AG08395 (cell line): ENCODE measurements around the gene SPTLC3.

Experiments
- DNase-seq: peaks from one replicate; pipeline ENCODE4 v3.0.0; 2012; ENCODE audit warnings: mixed read lengths, low spot score

Gene SPTLC3

DNA sequence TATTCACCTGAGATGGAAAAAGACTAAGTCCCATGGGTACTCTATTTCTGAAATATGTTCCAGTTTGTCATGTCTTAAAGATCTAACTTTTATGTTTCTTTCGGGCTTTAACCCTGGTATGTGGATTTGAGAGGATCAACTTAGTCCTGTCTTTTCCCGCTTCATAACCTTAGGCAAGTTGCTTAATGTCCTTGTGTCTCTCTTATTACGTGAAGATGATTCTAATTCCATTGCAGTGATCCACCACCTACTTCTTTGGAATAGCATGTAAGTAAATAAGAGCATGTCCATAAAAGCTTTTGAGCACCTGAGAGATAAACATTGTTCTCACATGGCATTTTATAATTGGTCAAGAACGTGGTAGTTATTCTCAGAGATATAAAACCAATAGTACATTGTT is 23.0 kb downstream of the SPTLC3 start:
- no peak for DNase-seq

DNA sequence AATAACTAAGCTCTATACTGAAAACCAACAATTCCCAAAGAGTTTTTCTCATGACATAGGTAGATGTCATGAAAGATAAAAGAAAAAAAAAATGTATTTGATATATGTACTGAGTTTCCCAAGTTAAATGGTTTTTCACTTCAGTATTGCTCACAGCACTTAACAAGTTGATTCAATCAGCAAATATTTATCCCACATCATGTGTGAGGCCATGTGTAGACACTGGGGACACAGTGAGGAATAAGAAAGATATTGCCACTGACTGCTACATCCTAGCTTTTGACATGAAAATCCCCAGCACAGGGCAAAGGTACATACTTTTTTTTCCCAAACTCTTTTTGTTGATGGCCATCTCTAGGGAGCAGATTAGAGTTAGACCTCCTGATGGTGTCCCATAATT is 25.3 kb downstream of the SPTLC3 start:
- DNase-seq: no peak

DNA sequence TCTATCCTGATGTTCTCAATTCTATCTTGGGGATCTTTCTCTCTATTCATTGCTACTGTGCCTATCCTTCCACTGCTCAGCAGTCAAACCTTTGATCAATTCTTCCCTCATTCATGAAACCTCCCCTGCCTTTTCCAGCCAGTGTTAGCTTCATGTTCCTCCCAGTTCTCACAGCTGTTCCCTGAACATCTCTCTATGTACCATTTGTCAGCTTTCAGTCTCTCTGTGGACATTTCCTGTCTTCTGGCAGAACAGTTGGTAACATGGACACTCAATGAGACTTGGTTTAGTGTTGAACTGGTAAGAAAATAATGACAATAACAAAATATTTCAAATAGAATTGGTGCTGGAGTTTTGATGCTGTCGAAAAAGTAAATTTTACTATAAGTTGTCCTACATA is 26.2 kb downstream of the SPTLC3 start:
- DNase-seq: no peak

DNA sequence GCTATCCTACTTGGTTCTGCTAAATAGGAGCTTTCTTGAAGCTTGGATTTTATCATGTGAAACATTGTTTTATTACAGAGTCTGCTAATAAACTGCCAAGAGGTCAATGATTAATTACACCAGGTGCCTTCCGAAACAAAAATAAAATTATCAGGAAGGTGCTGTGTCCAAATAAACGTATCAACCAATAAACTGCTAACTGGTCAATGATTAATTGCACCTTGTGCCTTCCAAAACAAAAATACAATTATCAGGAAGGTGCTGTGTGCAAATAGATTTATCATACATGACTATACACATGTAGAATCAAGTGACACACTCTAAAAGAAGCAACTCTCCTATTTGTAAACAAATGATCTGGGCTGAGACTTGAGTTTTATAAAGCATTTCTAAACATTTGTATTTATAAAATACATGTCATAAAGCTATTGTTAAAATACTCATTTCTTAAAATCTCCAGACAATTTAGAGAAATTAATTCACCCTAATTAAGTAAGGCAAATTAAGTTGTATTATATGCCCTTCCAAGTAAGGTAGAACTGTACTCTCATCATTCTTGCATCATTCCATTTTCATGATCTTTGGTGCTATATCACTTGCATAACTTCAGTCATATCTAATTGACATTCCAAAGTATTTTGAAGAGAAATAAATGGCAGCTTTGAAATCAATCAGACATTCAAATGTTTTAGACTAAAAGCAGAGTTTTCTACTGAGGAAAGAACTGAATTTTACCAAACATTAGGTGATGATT is 26.8 kb downstream of the SPTLC3 start:
- no peak for DNase-seq

DNA sequence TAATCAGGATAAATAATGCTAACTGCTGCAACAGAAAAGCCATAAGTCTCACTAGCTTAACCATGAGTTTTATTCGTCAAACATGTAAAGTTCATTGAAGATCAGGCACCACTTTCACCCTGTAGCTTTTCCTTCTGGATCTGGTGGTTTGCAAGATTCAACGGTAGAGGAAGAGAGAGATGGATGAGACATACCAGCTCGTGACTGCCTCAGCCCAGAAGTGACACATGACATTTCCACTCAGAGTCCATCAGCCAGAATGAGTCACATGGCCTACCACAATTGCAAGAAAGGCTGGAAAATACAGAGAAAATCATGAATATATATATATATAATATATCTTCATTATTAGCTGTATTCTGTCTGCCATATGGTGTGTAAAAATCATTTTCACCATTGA is 29.0 kb downstream of the SPTLC3 start:
- peak; percentile 22 for DNase-seq

DNA sequence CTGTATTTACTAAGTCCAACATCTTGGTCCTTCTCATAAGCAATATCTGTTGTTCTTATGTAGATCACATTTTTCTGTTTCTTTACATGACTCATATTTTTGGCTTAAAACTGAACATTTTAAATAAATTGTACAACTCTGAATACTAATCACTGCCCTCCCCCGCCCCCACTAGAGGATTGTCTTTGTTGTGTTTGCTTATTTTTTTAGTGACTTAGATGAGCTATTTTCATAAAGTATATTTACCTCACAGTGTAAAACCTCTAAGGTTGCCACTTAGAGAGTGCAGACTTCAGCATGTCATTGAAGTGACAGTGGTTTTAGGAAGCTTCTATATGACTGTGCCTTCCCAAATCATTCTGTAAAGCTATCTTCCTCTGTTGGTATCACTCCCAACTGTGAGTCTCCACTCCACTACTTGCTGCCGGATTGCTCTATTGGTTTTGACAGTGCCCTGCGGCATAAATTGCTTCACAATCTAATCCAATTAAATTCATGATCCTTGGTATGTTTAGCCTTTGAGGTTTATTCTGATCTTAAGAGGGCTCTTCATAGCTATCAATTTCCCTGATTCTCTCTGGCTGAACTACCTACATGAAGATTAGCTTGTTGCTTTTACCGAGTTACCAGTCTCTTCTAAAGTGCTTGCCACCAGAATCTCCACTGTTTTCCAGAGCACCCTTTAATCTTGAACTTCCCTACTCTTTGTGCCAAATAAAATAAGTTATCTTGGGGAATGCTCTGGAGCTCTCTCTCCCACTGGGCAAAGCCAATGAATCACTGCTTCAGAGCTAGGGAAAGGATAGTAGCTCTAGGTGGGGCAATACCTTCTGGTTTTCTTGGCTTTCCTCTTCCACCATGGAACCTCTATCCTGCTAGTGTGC is 33.0 kb downstream of the SPTLC3 start:
- no peak for DNase-seq

DNA sequence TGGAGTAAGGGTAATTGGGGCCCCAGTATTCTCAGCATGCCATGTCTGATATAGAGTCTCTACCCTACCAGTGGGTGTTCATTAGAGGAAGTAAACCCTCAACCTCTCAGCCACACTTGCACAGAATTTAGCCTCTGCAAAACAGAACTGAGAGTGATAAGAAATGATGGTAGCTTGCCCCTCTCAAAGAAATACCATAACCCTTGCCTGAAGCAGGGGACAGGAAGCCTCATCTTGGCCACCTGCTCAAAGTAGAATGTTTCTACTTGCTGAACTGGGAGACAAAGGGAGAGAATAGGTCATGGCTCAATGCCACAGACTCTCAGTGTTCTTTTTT is 33.7 kb downstream of the SPTLC3 start:
- DNase-seq: no peak

DNA sequence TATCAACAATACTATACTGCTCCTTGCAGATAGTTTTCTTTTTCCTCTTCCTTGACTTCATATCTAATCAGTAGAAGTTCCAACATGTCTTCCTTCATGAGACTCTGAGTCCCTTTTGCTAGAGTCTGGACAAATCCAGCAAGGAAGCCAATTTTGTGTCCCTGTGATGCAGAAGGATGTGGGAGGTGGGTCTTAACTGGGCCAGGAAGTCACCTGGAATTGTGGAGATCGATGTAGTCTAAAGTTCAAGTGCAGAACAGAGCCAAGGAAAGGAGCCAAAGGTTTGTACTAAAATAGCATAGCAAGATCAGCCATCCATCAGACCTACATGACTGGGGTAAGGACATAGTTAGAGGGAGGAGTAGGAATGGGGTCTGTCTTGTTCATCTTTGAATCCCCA is 37.6 kb downstream of the SPTLC3 start:
- DNase-seq: no peak

DNA sequence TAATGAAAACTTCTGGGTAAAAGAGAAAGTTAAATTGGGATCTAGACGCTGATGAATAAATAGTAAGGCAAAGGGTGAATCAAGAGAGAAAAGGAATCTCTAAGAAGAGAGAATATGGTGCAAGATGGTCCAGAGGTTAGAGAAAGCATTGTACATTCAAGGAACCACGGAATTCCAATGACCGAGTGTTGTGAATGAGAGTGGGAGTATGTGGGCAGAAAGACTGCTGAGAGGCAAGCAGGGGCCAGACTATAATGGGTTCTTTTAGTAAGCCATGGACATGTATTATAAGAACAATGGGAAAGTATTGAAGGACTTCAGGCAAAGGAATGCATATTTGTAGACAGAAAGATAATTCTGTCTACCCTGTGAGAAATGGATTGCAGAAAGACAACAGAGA is 45.2 kb downstream of the SPTLC3 start:
- no peak for DNase-seq

DNA sequence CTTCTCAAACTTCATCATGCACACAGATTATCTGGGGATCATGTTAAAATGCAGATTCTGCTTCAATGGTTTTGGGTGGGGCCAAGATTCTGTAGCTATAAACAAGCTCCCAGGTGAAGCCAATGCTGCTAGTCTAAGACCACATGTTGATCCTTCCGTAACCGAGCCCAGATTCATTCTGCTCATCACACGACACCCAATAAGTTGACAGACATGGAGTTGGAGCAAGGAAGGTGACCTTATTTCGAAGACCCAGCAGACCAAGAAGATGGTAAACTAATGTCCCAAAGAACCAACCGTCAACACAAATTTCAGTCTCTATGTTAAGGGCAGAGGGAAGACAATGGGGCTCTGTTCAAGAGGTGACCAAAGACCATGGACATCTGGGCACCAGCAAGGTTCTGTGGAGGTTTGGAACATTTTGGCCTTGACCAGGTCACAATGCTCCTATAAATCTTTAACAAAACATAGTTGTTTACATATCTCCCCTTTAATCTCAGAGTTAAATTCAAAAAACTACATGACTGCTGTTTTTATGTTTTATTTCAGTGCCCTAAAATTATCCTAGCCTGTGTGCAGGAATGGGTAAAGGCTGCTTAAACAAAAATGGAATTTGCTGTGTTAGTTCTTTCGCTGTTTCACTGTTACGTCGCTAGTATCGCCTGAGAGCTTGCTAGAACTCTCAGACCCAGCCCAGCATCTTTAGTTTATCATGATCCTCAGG is 50.1 kb downstream of the SPTLC3 start:
- no peak for DNase-seq

DNA sequence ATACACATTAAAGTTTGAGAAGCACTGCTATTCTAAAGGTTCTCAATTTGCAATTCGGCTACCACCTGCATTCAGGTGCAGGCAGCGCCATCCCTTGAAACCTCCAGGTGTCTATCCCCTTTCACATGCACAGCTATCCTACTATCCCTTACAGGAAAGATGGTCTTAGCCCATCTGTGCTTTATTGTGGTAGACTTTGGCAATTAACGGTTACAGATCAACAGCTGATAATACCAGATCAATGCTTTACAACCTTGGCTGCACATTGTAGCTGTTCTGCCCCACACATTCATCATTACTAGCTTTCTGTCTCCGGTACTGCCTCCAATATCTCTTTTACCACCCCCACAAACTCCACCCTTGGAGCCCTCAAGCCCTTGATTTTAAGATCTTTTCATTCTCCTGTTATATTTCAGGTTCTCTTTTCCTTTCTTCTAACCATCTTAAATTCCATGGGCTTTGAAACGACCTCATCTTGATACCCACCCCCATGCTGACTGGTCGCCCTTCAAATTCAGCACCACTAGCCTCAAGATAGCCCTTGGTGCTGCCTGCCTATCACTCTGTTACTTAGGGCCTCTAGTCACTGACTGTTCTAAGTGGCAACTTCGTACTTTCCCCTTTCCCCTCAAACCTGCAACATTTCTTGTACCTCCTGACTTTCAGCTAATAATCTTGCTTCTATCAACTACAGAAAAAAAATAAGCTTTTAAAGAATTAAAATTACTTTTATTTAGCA is 50.8 kb downstream of the SPTLC3 start:
- DNase-seq: no peak

DNA sequence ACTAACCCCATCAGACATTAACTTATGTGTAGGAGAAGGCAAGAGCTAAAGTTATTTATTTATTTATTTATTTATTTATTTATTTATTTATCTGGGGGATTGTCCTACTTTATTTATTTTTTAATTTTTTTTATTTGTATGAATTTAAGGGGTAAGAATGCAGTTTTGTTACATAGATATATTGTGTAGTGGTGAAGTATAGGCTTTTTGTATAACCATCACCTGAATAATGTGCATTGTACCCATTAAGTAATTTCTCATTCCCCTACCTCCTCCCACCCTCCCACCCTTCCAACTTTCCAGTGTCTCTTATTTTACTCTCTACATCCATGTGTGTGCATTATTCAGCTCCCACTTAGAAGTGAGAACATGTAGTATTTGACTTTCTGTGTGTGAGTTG is 51.6 kb downstream of the SPTLC3 start:
- DNase-seq: no peak

DNA sequence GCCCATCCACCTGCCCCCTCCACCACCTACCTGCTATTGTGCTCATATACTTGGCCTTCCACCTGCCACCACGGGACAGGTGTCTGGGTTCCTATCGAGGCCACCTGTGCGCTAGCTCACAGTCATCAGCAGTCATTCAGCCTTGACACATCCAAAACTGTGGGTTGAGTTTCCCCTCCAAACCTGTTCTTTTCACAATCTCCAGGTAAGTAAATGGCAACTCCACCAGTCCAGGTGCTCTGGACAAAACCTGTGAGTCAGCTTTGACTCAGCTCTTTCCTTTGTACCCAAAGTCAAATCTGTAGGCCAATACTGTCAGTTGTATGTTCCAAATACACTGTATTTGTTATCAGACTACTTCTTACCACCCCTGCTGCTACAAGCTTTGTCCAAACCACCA is 52.6 kb downstream of the SPTLC3 start:
- no peak for DNase-seq

DNA sequence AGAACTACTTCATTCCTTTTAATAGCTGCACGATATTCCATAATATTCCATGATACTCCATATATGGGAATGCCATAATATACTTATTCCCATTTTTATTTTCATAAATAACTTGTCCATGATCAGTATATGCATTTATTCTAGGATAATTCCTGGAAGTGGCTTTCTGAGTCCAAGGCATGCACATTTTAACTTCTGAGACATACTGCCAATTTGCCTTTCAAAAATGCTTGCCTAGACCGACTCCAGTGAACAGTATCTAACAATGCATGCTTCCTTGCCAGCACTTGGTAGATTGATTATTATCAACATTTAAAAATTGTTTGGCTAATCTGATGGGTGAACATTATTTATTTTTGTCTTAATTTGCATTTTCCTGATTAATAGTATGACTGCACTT is 54.0 kb downstream of the SPTLC3 start:
- no peak for DNase-seq

DNA sequence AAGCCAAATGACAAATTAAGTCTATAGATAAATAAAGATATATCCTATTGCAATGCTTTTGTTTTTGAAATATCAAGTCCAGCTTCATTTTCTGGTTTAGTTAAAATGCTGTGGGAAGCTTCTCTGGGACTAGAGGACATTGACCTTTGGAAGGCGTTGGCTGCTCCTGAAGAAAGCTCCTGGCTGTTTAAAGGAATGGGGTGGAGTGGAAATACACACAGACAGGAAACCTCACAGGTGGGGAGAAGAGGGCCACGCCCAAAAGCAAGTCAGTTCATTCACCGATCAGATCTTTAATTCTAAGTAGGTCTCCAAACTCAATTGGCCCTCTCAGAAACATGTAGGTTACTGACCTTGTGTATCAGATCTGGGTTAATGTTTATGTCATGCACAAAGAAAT is 59.6 kb downstream of the SPTLC3 start:
- DNase-seq: no peak

DNA sequence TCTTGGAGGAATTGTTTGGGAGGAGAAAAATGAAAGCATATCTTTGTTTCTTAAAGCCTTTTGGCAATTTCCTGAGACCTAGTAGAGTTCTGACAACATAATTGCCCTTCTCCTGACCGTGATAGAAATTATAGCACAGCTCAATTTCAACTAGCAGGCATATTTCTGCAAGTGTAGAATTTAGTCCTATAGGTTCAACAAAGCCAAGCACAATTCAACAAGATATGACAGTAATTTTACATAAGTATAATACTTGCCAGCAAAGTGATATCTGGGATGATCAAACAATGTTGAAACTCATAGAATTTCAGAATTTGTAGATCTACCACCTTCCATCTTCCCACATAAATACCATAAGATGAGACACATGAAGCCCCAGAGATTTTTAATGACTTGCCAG is 73.1 kb downstream of the SPTLC3 start:
- no peak for DNase-seq

DNA sequence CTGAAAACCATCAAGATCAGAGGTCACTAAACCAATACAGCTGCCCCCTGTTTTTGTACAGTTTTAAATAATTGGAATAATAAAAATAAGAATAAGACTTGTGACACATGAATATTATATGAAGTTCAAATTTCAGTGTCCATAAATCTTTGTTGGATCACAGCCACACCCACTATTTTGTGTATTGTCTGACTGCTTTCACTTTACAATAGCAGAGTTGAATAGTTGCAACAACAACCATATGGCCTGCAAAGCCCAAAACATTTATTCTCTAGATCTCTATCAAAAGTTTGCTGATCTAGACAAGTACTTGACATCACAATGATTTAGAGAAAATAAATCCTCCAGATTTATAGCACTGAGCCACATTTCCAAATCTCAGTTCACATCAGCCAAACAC is 73.6 kb downstream of the SPTLC3 start:
- no peak for DNase-seq

DNA sequence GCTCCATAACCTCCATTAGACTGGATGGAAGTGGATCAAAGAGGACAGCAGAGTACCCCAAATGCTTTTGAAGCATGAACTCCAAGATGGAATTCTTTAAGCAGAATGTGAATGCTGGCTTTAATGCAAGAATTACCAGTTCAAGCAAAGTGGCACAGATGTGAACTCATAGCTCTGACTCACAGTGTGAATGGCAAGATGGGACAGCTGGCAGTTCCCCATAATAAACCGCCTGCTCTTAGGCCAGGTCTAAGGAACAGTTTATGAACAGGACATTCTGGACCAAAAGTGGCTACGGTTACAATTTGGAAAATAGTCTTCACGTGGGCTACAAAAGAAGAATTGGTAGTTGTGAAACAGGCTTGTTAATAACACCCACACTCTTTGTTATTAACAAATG is 76.5 kb downstream of the SPTLC3 start:
- DNase-seq: no peak

DNA sequence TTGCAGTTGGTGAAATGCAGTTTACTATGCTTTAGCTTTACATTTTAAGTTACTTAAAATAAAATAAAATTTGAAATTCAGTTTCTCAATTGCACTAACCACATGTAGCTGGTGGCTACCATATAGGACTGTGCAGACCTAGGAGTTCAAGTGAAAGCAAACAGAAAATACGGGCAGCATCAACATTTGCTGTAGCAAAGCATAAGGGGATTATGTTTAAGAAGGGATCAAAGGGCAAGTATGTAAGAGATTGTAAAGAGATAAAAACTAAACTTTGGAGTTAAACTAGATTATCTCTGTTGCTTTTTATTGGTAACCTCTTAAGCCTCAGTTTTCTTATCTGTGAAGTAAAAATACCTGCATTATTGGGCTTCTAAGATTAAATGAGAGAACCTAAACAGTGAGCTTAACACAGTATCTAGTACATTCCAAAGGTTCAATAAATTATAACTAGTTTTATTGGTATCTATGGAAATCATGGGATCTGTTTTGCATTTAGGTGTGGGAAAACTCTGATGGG is 81.2 kb downstream of the SPTLC3 start:
- no peak for DNase-seq

DNA sequence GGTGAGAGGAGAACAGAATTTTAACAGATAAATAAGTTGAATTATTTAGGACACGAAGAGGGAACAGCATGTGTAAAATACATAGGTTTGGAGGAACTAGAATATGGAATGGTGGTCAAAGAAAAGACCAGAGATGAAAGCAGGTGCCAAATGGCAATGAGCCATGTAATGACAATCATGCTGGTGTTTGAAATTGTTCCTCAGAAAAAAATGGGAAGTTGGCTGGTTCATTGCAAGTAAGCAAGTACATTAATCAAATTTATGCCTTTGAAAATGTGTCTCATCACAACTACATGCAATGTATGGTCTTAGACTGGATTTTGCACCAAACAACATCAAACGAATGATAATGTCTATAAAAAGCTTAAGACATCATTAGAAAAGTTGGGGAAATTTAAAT is 83.3 kb downstream of the SPTLC3 start:
- DNase-seq: no peak

DNA sequence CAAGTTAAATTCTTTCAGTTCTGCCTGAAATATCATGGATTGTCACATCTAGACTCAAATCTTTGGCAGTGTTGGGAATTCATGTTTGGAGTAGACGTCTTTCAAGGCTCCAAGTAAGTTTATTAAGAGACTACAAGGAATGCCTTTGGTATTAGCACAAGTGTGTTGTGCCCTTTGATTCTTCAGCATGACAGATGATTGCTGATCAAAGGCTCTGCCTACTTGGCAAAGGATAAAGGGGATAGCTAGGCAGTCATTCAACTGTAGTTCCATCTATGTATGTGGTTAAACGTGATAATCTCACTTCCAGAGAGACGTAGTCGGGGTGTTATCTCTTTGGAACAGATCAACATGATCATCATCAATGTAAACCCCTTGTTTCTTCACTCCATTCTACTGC is 86.2 kb downstream of the SPTLC3 start:
- DNase-seq: no peak

DNA sequence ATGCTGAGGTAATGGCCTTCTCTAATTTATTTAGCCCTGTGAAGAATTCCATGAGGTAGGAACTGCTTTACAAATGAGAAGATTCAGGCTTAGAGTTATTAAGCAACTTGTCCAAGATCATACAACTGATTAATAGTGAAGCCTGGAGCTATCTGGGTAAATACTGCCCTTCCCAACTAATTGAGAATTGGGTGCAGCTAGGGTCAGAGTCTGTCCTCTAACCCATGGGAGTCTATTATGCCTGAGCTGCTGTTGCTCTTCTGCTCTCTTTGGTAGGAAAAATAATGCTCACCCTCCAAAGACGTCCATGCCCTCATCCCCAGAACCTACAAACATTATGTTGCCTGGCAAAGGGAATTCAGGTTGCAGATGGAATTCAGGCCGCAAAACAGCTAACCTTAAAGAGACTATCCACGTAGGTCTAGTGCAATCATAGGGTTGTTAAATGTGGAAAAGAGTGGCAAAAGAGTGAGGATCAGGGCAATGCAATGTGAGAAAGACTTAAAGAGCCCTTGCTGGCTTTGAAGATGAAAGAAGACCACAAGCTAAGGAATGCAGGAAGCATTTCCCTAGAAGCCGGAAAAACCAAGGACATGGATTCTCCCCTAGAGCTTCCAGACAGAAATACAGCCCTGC is 90.1 kb downstream of the SPTLC3 start:
- no peak for DNase-seq
